GM18867 (cell line): Measurements from ENCODE around the gene IDH3A.

Experiments used
- ATAC-seq: cut with Tn5 transposase; IDR thresholded peaks from one replicate; pipeline ENCODE4 v1.9.1; 2021; ENCODE audit warnings: mild to moderate bottlenecking, moderate library complexity; ENCODE audit not compliant: unreplicated experiment

IDH3A gene

GRCh38 chr15:78216276-78217104 lies 67.3 kb downstream of the IDH3A start:
- ATAC-seq = no peak

GRCh38 chr15:78220713-78221112 lies 71.6 kb downstream of the IDH3A start:
- no peak for ATAC-seq
